ENCODE results near the gene NXF3.
"Not testable (repeated sequence)": the region's sequence is repeated elsewhere in the genome, so short reads cannot be mapped to it uniquely, and the experiment has no call there.

NXF3 gene

GRCh38 chrX:103051260-103051789, 41.6 kb downstream of the NXF3 start:
- Histone ChIP-seq H3K9me3 (ENCODE audit: control insufficient read depth, low read length) (no peaks in the 10 kb centered on the region), H3K9ac (no peak overlapping the region), H3K27ac (no peak overlapping the region), H2AFZ (peak overlapping the region; percentile 28), H3K36me3 (ENCODE audit: control insufficient read depth, insufficient read depth, low read length) (no peaks in the 10 kb centered on the region), H3K4me3 (ENCODE audit: low read depth, low read length) (no peak overlapping the region), H3K27me3 (ENCODE audit: control insufficient read depth, insufficient read depth, low read length) (no peaks in the 10 kb centered on the region), H3K4me1 (peaks cover 2% of the 10 kb centered on the region), H3K4me2 (ENCODE audit: low read length) (no peak overlapping the region), H3K79me2 (no peaks in the 10 kb centered on the region)
- TF ChIP-seq, protein P1, sequence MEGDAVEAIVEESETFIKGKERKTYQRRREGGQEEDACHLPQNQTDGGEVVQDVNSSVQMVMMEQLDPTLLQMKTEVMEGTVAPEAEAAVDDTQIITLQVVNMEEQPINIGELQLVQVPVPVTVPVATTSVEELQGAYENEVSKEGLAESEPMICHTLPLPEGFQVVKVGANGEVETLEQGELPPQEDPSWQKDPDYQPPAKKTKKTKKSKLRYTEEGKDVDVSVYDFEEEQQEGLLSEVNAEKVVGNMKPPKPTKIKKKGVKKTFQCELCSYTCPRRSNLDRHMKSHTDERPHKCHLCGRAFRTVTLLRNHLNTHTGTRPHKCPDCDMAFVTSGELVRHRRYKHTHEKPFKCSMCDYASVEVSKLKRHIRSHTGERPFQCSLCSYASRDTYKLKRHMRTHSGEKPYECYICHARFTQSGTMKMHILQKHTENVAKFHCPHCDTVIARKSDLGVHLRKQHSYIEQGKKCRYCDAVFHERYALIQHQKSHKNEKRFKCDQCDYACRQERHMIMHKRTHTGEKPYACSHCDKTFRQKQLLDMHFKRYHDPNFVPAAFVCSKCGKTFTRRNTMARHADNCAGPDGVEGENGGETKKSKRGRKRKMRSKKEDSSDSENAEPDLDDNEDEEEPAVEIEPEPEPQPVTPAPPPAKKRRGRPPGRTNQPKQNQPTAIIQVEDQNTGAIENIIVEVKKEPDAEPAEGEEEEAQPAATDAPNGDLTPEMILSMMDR (IDR thresholded peaks at IDR 0.05), result no peak

DNA sequence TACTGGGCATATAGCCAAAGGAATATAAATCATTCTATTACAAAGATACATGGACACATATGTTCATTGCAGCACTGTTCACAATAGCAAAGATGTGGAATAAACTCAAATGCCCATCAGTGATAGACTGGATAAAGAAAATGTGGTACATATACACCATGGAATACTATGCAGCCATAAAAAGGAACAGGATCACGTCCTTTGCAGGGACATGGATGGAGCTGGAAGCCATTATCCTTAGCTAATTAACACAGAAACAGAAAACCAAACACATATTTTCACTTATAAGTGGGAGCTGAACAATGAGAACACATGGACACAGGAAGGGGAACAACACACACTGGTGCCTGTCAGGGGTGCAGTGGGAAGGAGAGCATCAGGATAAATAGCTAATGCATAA, 59.6 kb downstream of the NXF3 start:
- not testable (repeated sequence) for H3K27ac ChIP-seq; H3K79me2 ChIP-seq; H2AFZ ChIP-seq; H3K36me3 ChIP-seq (ENCODE audit: control insufficient read depth, insufficient read depth, low read length); H3K4me1 ChIP-seq; H3K27me3 ChIP-seq (ENCODE audit: control insufficient read depth, insufficient read depth, low read length); H3K4me2 ChIP-seq (ENCODE audit: low read length); H3K9me3 ChIP-seq (ENCODE audit: control insufficient read depth, low read length); H3K4me3 ChIP-seq (ENCODE audit: low read depth, low read length); H3K9ac ChIP-seq

Data from parathyroid adenoma (tissue), 2 donors.